Endothelial cell of hepatic sinusoid (primary cell): Measurements from ENCODE around the gene CFAP157.

Experiments used
- in situ Hi-C: cut with HindIII; loops from 2 replicates; pipeline ENCODE4 v1.10.0; 2017; ENCODE audit warnings: low sequenced_read_pairs

CFAP157 gene

DNA sequence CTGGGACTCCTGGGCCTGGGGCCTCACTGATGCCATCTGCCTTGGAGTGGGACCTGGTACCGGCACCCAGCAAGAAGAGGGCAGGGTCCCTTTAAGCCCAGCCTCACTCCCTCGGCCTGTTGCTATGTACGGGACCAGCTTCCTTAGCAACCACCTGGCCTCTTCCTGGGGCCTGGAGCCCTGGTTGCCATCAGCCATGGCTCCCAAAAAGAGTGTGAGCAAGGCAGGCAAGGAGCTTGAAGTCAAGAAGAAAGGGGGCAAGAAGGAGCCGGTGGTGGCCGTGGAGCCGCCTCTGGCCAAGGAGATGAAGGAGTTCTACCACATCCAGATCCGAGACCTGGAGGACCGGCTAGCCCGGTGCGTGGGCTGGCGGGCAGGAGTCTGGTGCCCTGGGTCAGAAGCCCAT is at the start of gene CFAP157:
TSS of gene CFAP157 (plus strand) at position 153 of the 406 bp plus-strand sequence. CDS start at position 197, 44 bp downstream.
- in situ Hi-C loops = no loop called here

GRCh38 chr9:127658428-127658827 is 48.4 kb upstream of the CFAP157 start:
- in situ Hi-C loops = no loop called here

GRCh38 chr9:127660886-127661741 is 45.7 kb upstream of the CFAP157 start:
- in situ Hi-C loops = no loop called here

DNA sequence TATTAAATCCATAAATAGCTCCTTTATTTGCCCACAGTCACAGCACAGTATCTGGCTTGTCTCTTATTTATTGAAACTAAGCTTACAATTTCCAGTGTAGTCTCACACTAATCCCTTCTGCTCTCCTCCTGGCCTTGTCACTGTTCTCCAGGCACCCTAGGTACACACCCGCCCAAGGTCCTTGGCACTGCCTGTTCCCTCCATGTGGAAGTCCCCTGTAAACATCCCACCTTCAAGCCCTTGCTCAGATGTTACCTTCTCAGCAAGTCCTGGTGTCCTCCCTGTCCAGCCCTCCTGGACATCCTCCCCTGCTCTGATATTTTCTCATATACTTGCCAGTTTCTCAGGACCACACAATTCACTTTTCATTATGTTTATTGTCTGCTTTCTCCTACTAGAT is 44.2 kb upstream of the CFAP157 start:
- in situ Hi-C loops = no loop called here

DNA sequence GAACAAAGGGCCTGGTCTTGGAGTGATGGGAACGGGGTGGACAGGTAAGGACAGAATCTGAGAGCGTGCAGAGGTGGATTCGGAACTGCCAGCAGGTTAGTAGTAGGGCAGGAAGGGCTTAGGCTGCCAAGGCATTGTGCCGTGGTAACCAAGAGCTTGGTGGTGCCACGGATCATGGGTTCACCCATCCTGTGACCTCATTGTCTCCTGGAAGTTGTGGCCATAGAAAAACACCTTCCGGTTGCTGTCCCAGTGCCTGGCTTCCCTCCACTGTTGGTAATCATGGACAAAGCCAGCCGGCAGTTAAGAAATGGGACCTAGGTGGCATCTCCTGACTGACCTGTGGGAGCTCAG is 42.5 kb upstream of the CFAP157 start:
- in situ Hi-C loops = no loop called here

- in situ Hi-C loops = no loop called here
These were observed 41.9 kb upstream of the CFAP157 start for GRCh38 chr9:127664678-127665507.

DNA sequence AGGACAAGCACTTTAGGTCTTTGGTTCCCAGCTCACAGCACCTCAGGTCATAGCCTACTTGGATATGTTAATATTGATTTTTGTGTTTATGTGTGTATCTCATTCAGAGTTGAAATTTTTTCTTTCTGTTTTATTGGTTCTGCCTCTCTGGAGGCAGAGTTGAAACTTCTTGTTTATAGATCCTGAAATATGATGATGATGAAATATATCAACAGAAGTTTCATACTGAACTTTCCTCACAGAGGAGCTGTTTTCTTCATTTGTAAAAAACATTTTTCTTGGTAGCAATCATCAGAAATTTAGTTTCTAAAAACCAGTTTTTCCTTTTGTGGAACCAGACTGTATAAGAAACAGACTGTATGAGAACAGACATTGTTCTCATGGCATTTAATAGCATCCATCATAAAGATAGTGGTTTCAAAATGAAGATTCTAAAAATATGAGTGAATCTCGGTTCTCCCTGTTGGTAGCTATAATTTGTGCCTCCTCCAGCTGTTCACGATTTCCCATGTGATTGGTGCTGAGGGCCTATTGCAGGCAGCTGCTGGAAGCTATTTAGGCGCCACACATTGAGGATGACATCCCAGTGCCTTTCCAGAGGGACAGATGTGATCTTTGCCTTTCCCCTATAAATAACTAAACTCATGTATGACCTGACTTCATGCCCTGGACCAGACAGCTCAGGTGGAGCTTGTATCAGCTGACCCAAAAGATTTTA is 39.5 kb upstream of the CFAP157 start:
- in situ Hi-C loops = no loop called here

- in situ Hi-C loops = no loop called here
These were observed 38.9 kb upstream of the CFAP157 start for GRCh38 chr9:127667906-127668305.

- in situ Hi-C loops = no loop called here
These were observed 33.6 kb upstream of the CFAP157 start for GRCh38 chr9:127673234-127673633.

DNA sequence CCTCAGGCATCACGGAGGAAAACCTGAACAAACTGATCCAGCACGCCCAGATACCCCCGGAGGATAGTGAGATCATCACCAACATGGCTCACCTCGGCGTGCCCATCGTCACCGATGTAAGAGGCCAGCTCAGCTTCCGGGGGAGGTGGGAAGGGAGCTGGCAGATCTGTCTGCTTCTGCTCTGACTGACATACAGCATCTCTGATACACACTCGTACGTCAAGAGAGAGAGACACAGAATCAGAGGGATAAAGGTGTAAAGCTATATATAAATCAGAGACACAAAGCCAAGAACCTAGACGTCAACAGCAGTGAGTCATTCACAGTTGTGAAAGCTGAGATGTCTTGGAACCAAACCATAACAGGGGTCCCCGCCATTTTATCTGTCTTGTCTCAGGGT is 30.1 kb upstream of the CFAP157 start:
- in situ Hi-C loops = no loop called here

DNA sequence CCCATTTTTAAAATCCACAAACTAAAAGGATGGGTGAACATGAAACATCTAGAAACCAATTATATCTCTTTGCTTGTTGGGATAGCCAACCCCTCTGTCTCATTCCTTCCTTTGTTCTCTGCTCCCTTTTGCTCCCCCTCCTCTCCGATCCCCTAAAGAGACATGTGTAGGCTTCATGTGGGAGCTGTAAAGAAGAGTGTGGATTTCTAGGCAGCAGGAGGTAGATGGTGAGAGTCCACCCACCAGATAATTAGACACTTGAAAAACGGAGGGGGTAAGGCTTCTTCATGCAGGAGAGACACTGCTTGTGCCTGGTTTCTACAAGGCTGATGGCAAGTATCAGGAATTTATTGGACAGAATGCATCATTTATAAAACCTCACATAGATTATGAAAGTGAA is 27.3 kb upstream of the CFAP157 start:
- in situ Hi-C loops = no loop called here

DNA sequence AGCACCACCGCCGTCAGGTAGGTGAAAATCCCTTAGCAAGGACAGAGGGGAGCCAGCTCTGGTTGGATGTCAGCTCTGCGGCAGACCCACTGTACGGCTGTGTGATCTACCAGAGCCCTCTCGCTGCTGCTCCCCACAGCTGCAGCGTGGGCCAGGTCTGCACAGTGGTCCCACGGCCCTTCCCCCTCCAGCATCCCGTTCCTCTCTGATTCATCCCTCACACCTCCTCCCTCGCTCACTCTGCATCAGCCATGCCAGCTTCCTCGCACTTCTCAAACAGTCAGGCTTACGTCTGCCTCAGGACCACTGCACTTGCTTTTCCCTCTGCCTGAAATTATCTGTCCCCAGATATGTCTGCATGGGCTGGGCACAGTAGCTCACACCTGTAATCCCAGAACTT is 26.6 kb upstream of the CFAP157 start:
- in situ Hi-C loops = no loop called here

GRCh38 chr9:127680846-127681245 is 25.9 kb upstream of the CFAP157 start:
- in situ Hi-C loops = no loop called here

- in situ Hi-C loops = no loop called here
These were observed 24.2 kb upstream of the CFAP157 start for GRCh38 chr9:127682351-127683136.

DNA sequence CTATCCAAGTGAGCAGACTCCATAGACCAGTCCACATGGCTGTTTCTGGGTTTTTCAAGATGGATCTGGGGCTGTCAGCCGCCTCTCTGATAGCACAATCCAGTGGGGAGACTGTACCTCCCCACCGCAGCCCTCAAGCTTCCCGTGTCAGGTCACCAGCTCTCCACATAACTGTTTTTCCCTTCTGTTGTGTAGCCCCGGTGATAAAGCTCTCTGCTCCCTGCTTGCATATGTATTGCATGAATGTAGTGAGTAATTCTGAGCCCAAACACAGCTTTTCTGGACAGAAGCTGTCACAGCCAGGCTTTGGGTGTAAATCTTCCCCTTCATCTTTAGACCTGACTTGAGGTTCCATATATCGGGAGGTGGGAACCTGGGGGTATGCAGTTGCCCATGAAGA is 23.1 kb upstream of the CFAP157 start:
- in situ Hi-C loops = no loop called here

- in situ Hi-C loops = no loop called here
These were observed 22.2 kb upstream of the CFAP157 start for GRCh38 chr9:127684576-127684975.

DNA sequence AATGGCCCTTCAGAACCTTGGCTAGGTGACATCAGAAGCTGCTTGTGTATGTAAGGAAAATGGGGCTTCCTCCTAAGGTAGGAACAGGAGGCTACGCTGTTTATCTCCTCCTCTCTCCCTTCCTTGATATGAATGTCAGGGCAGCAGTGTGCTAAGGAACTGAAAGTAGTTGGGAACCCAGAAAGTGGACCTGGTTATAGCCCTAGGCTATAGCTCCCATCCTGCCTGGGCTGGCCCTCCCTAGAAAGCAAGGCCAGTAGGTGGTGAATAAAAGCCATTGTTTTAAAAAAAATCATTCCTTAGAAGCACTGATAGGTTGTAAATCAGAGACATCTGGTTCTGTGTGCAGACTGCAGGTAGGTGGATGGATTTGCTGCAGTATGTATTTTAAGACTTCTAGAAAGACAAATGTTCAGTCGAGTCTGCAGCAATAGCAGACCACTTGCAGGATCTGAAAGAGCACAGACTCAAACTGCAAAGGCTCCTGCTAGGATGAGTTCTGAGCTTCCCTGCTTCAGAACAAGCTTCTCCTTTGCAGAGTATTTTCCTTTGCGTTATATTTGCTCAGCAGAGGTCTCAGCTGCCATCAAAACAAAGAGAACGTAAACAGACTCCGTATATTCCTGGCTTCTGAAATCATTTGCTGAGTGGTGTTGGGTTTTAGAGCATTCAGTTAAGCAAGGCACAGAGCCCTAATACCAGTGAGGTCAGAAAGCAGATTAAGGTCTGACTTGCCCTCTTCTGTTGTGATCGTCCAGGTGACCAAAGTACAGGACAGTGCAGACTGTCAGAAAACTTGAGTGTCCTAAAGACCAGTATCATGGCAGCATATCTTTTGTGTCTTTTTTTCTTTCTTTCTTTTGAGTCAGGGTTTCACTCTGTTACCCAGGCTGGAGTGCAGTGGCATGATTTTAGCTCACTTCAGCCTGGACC is 20.1 kb upstream of the CFAP157 start:
- in situ Hi-C loops = loop anchor here (5.0 kb wide), 2 partner anchors 34 to 59 kb away; no protein-coding TSS in a partner anchor

GRCh38 chr9:127689329-127690000 is 17.3 kb upstream of the CFAP157 start:
- in situ Hi-C loops = loop anchor here (5.0 kb wide), 2 partner anchors 37 to 62 kb away; no protein-coding TSS in a partner anchor

- in situ Hi-C loops = no loop called here
These were observed 16.1 kb upstream of the CFAP157 start for GRCh38 chr9:127690735-127691134.
